Midbrain (tissue), 1 donor: ENCODE data around the gene SHROOM3.

Experiments used
- DNase-seq: peaks from one replicate; lab custom pipeline; 2025; lab: John Stamatoyannopoulos, UW

Gene SHROOM3

GRCh38 chr4:76821641-76822040, 386.6 kb downstream of the SHROOM3 start:
- no peak for DNase-seq

DNA sequence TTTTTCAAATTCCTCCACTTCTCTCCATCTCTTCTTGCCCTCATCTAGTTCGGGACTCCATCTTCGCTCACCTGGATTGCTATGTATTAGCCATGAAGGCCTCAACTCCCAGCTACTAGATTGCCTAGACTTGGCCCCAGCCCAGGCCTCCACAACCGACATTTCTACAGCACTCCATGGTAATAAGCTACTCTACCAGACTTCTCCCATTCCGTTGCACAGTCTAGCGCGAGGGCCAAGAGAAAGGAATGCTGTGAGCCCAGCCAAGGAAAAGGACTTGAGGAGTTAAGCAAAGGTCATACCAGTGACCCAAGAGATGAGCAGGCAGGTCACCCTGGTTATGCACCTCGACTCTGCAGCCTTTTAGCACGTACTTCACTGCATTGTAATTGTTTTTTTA, 387.3 kb downstream of the SHROOM3 start:
- DNase-seq: no peak

DNA sequence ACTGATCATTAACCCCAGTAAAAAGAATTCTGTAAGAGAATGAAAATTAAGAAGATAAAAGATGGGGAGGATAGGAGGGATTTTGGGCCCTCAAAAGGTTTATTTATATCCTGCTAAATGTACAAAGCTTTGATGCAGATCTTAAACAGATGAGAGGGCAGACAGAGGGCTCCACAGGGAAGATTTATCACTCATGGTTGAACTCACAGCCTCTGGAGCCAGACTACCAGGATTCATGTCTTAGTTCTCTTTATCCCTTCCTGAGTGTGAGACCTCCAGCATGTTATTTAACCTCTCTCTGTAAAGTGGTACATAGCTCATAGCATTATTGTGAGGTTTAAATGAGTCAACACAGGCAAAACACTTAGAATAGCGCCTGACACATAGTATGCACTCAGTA, 388.5 kb downstream of the SHROOM3 start:
- DNase-seq: no peak

GRCh38 chr4:76830612-76830963, 395.6 kb downstream of the SHROOM3 start:
- no peak for DNase-seq

- DNase-seq: no peak
Measured at GRCh38 chr4:76830964-76831703, 396.1 kb downstream of the SHROOM3 start.

- DNase-seq: no peak
Measured at GRCh38 chr4:76831711-76832373, 396.8 kb downstream of the SHROOM3 start.
